K562 (cell line): ENCODE measurements around the gene S100A10. TPM values are rescaled to one million over a fixed set of nuclear protein-coding genes. Genes with fewer than 3 reads are reported as not detected.

Experiments used
- C11orf30 ChIP-seq: fragments of 450-650 bp; IDR thresholded peaks from 2 replicates; pipeline ENCODE4 v1.6.1; 2016; ENCODE audit warnings: low read depth, mild to moderate bottlenecking
- CHCHD3 ChIP-seq: fragments of 250-450 bp; sonication (Bioruptor Pico); IDR thresholded peaks from 2 replicates; pipeline ENCODE4 v2.1.2; 2022; ENCODE audit warnings: mild to moderate bottlenecking
- ESRRA ChIP-seq: fragments of 450-650 bp; IDR thresholded peaks from 2 replicates; pipeline ENCODE4 v1.6.1; 2014; ENCODE audit warnings: low read depth, mild to moderate bottlenecking, moderate library complexity, borderline replicate concordance
- FOXA3 ChIP-seq, 2 experiments: fragments of 450-650 bp in 1 of 2; sonication (generic) in 1 of 2; formaldehyde crosslinking; IDR thresholded peaks in 1 of 2; conservative IDR thresholded peaks in 1 of 2; 2 replicates each; pipeline versions ENCODE4 v1.4.0 to v1.8.0; 2020 to 2022; ENCODE audit warnings: mild to moderate bottlenecking in 2 of 2, missing genetic modification reagents in 1 of 2
- GTF2E2 ChIP-seq: fragments of 200-800 bp; sonication (Bioruptor generic); IDR thresholded peaks from 2 replicates; pipeline ENCODE4 v1.6.1; 2016; ENCODE audit warnings: missing genetic modification characterization, missing compliant biosample characterization
- KAT7 ChIP-seq: sonication (generic); formaldehyde crosslinking; IDR thresholded peaks from 2 replicates; pipeline ENCODE4 v1.8.0; 2022; ENCODE audit warnings: missing genetic modification reagents, mild to moderate bottlenecking, borderline replicate concordance
- KDM5B ChIP-seq: fragments of 200-600 bp; sonication (generic); IDR thresholded peaks from 2 replicates; pipeline ENCODE4 v1.6.1; 2012; ENCODE audit warnings: low read depth, mild to moderate bottlenecking, moderate library complexity, low read length, control low read depth, inconsistent platforms; ENCODE audit not compliant: insufficient replicate concordance
- KLF1 ChIP-seq: fragments of 450-650 bp; IDR thresholded peaks from 2 replicates; pipeline ENCODE4 v1.6.1; 2016; ENCODE audit warnings: missing genetic modification characterization, missing compliant biosample characterization
- NR3C1 ChIP-seq: sonication (generic); formaldehyde crosslinking; IDR thresholded peaks from 2 replicates; pipeline ENCODE4 v1.8.1; 2022; ENCODE audit warnings: missing genetic modification reagents
- TAF1 ChIP-seq: IDR thresholded peaks from 2 replicates; pipeline ENCODE4 v1.6.1; 2011; ENCODE audit warnings: mild to moderate bottlenecking, low read length, moderate library complexity; ENCODE audit not compliant: insufficient read depth, control insufficient read depth, severe bottlenecking; ENCODE audit errors: extremely low read depth
- ZNF197 ChIP-seq: fragments of 200-800 bp; sonication (Bioruptor generic); IDR thresholded peaks from 2 replicates; pipeline ENCODE4 v1.6.1; 2016; ENCODE audit warnings: low read depth, missing genetic modification characterization, missing compliant biosample characterization
- polyA plus RNA-seq, 8 experiments: library from polyadenylated mRNA; depleted of rRNA in 4 of 8; stranded (reverse) in 5 of 8; unstranded in 3 of 8; fragments of >200 nt; fragmentation: Nextera tagmentation in 2 of 8; fragmentation: Illumina TruSeq in 1 of 8; extraction: Ambion mirVana in 2 of 8; extraction: Trizol in 1 of 8; gene quantifications; 2 replicates each; pipeline versions ENCODE4 v1.2.1 to v1.2.3, GENCODE V29; 2011 to 2014; ENCODE audit warnings: inconsistent platforms in 1 of 8, missing spikeins in 1 of 8
- total RNA-seq, 7 experiments: library from RNA; depleted of rRNA in 6 of 7; stranded (reverse); fragments of >200 nt in 6 of 7; fragmentation: Illumina TruSeq in 2 of 7; extraction: Trizol in 2 of 7; gene quantifications; 2 replicates each; pipeline versions ENCODE4 v1.2.1 to v1.2.3, GENCODE V29; 2011 to 2021; ENCODE audit warnings: low replicate concordance in 1 of 7
- TF ChIP-seq, protein P1 (sequence below), 2 experiments: fragments of 450-650 bp; IDR thresholded peaks; 2 replicates each; pipeline ENCODE4 v1.6.1; 2018; ENCODE audit warnings: mild to moderate bottlenecking in 2 of 2, low read depth in 1 of 2; ENCODE audit not compliant: partially characterized antibody in 2 of 2
- TF ChIP-seq, protein P2 (sequence below): fragments of 450-650 bp; IDR thresholded peaks from 2 replicates; pipeline ENCODE4 v1.6.1; 2016
- TF ChIP-seq, protein P3 (sequence below): fragments of 250-450 bp; sonication (Bioruptor Pico); IDR thresholded peaks from 2 replicates; pipeline ENCODE4 v1.4.0; 2020
- TF ChIP-seq, protein P4 (sequence below), 2 experiments: fragments of 450-650 bp in 1 of 2; sonication (generic) in 1 of 2; formaldehyde crosslinking in 1 of 2; IDR thresholded peaks in 1 of 2; conservative IDR thresholded peaks in 1 of 2; 2 replicates each; pipeline versions ENCODE4 v1.6.1 to v1.8.1; 2016 to 2023; ENCODE audit warnings: mild to moderate bottlenecking in 2 of 2, moderate library complexity in 2 of 2, inconsistent platforms in 1 of 2, missing genetic modification reagents in 1 of 2

Gene S100A10
- total and polyA plus RNA-seq, 9 of the 15 experiments (the other 6 are each of a cell fraction or from before 2014, with no cell fraction given) = 0.32 to 1.6 (median 0.50) TPM; not detected in 3

DNA sequence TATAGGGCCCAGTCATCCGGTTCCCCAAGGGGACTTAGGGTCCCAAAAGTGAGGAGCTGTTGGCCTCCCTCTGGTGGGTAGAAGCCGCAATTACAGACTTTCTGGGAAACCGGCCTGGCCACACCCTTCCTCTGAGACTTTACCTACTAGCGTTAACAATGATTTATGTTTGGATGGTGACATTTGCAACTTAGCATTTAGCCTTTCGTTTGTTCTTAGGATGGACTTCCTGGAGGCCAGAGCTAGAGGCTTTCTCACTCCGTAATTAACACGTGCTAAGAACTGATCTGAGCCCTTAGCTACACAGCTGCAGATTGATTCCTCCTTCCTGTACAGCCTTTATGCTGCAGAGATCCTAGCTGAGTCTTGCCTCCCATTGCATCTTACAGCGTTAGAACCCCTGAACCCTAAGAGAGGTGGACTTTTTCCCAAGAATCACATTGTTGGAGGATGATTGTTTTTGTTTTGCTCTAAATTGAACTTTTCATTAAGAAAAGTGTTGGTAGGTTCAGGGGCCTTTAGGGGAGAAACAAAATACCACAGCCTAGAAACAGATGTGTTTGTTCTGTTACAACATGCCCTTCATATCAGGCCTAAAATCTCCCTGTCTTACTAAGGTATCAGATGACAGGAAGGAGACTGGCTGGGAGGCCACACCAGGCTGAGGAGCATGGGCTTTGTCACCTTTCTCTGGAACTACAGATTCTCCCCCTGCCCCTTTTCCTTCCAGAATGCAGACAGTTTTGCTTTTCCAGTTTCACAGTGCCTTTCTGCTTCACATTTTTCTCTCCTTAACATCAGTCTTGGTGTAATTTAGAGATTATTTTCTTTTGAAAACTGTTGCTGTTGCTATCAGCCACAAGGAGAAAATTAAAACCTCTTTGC is 41.2 kb upstream of the S100A10 start (continued):
- TF ChIP-seq, protein P1, sequence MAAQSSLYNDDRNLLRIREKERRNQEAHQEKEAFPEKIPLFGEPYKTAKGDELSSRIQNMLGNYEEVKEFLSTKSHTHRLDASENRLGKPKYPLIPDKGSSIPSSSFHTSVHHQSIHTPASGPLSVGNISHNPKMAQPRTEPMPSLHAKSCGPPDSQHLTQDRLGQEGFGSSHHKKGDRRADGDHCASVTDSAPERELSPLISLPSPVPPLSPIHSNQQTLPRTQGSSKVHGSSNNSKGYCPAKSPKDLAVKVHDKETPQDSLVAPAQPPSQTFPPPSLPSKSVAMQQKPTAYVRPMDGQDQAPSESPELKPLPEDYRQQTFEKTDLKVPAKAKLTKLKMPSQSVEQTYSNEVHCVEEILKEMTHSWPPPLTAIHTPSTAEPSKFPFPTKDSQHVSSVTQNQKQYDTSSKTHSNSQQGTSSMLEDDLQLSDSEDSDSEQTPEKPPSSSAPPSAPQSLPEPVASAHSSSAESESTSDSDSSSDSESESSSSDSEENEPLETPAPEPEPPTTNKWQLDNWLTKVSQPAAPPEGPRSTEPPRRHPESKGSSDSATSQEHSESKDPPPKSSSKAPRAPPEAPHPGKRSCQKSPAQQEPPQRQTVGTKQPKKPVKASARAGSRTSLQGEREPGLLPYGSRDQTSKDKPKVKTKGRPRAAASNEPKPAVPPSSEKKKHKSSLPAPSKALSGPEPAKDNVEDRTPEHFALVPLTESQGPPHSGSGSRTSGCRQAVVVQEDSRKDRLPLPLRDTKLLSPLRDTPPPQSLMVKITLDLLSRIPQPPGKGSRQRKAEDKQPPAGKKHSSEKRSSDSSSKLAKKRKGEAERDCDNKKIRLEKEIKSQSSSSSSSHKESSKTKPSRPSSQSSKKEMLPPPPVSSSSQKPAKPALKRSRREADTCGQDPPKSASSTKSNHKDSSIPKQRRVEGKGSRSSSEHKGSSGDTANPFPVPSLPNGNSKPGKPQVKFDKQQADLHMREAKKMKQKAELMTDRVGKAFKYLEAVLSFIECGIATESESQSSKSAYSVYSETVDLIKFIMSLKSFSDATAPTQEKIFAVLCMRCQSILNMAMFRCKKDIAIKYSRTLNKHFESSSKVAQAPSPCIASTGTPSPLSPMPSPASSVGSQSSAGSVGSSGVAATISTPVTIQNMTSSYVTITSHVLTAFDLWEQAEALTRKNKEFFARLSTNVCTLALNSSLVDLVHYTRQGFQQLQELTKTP (IDR thresholded peaks at IDR 0.05; ENCODE audit: low read depth in 1 of 2, partially characterized antibody in 2 of 2) = peak; percentile 16 to 52
- peak; percentile 53; the same call in 1 of the 2 replicates for TF ChIP-seq GTF2E2
- TF ChIP-seq KAT7 (CRISPR knock-in tag) = no peak; the same call in 1 of the 2 replicates
- TF ChIP-seq, protein P2, sequence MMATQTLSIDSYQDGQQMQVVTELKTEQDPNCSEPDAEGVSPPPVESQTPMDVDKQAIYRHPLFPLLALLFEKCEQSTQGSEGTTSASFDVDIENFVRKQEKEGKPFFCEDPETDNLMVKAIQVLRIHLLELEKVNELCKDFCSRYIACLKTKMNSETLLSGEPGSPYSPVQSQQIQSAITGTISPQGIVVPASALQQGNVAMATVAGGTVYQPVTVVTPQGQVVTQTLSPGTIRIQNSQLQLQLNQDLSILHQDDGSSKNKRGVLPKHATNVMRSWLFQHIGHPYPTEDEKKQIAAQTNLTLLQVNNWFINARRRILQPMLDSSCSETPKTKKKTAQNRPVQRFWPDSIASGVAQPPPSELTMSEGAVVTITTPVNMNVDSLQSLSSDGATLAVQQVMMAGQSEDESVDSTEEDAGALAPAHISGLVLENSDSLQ = peak; percentile 97
- TF ChIP-seq C11orf30 = peak; percentile 58
- TF ChIP-seq TAF1 = peak; percentile 19
- TF ChIP-seq KLF1 (tag) = peak; percentile 50; the same call in 1 of the 2 replicates
- TF ChIP-seq NR3C1 (CRISPR knock-in tag) = no peak
- TF ChIP-seq, protein P3, sequence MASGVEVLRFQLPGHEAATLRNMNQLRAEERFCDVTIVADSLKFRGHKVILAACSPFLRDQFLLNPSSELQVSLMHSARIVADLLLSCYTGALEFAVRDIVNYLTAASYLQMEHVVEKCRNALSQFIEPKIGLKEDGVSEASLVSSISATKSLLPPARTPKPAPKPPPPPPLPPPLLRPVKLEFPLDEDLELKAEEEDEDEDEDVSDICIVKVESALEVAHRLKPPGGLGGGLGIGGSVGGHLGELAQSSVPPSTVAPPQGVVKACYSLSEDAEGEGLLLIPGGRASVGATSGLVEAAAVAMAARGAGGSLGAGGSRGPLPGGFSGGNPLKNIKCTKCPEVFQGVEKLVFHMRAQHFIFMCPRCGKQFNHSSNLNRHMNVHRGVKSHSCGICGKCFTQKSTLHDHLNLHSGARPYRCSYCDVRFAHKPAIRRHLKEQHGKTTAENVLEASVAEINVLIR (CRISPR knock-in tag) = no peak
- peak; percentile 33 for TF ChIP-seq KDM5B
- peak; percentile 8; the same call in 1 of the 2 replicates for TF ChIP-seq ESRRA
- TF ChIP-seq FOXA3 (CRISPR knock-in tag; conservative IDR thresholded peaks at IDR 0.05 in 1 of 2, IDR thresholded peaks at IDR 0.05 in 1 of 2) = peak in 1 of 2 experiments; percentile 47; a peak in 1 of 4 replicates
- TF ChIP-seq ZNF197 (CRISPR knock-in tag) = no peak
- TF ChIP-seq, protein P4, sequence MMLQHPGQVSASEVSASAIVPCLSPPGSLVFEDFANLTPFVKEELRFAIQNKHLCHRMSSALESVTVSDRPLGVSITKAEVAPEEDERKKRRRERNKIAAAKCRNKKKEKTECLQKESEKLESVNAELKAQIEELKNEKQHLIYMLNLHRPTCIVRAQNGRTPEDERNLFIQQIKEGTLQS (IDR thresholded peaks at IDR 0.05) = peak; percentile 60; the same call in 1 of the 2 replicates
- TF ChIP-seq, protein P4 (CRISPR knock-in tag; conservative IDR thresholded peaks at IDR 0.05) = no peak
- peak; percentile 6; the same call in 1 of the 2 replicates for TF ChIP-seq CHCHD3 (CRISPR knock-in tag)
